RWPE1 (cell line): ENCODE measurements around the gene BBS1.
"Not testable (repeated sequence)": the region's sequence is repeated elsewhere in the genome, so short reads cannot be mapped to it uniquely, and the experiment has no call there.

ENCODE experiments used
- CTCF ChIA-PET: fragments of 350-600 bp; sonication (Branson Sonifier 250); formaldehyde crosslinking; extraction: SDS; loops from one replicate; lab custom pipeline; 2021; lab: Yijun Ruan, JAX
- POLR2A ChIA-PET: fragments of 400-600 bp; formaldehyde crosslinking; extraction: SDS; loops from one replicate; lab custom pipeline; 2020; ENCODE audit warnings: antibody characterized with exemption; ENCODE audit not compliant: low non-redundant PET; lab: Yijun Ruan, JAX
- DNase-seq: peaks from one replicate; pipeline ENCODE4 v3.0.0; 2012; ENCODE audit warnings: low spot score
- H3K27ac ChIP-seq: fragments of 450-650 bp; 2 replicates; pipeline ENCODE4 v1.5.1; 2017
- TF ChIP-seq, protein P1 (sequence below): fragments of 450-650 bp; conservative IDR thresholded peaks from 2 replicates; pipeline ENCODE4 v1.5.1; 2017; ENCODE audit warnings: low read depth, mild to moderate bottlenecking

BBS1 gene

DNA sequence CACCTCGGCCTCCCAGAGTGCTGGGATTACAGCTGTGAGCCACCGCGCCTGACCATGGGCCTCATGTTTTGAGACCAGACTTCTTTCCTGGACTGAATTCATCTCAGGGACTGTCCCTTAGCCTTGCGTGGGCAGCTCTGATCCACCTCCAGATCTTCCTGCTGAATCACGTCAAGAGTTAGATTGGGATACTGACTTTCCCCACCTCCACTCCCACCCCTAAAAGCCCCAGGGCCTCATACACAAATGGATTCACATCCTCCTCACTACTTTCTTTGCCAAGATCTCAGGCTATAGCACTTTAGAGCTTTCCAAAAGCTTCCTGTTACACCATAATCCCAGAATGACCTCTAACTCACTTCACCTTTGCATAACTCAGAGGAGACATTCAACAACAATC is 70.4 kb downstream of the BBS1 start:
- H3K27ac ChIP-seq = no peak overlapping the region
- TF ChIP-seq, protein P1, sequence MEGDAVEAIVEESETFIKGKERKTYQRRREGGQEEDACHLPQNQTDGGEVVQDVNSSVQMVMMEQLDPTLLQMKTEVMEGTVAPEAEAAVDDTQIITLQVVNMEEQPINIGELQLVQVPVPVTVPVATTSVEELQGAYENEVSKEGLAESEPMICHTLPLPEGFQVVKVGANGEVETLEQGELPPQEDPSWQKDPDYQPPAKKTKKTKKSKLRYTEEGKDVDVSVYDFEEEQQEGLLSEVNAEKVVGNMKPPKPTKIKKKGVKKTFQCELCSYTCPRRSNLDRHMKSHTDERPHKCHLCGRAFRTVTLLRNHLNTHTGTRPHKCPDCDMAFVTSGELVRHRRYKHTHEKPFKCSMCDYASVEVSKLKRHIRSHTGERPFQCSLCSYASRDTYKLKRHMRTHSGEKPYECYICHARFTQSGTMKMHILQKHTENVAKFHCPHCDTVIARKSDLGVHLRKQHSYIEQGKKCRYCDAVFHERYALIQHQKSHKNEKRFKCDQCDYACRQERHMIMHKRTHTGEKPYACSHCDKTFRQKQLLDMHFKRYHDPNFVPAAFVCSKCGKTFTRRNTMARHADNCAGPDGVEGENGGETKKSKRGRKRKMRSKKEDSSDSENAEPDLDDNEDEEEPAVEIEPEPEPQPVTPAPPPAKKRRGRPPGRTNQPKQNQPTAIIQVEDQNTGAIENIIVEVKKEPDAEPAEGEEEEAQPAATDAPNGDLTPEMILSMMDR = no peak
- POLR2A ChIA-PET = no interaction called here
- CTCF ChIA-PET = interaction anchor here (0.6 to 1.6 kb wide), 3 partner anchors 57 to 98 kb away, joined by 3 to 9 read pairs (median 5); no protein-coding TSS in a partner anchor
- DNase-seq = no peak

DNA sequence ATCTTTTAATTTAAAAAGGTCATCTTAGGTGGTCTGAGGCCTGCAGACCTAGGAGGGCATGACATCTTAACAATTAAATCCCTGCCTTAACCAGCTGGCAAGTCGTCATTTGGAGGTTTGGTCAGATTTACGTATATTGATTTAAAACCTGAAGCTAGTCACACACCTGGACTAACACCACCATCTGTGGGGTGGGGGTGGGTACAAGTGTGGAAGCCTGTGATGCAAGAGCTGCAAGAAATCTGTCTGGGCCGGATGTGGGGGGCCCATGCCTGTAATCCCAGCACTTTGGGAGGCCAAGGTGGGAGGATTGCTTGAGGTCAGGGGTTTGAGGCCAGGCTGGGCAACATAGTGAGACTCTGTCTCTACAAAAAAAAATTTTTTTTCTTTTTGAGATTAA is 70.8 kb downstream of the BBS1 start:
- H3K27ac ChIP-seq = no peak overlapping the region
- DNase-seq = no peak
- TF ChIP-seq, protein P1 = no peak
- ChIA-PET CTCF (interaction anchor here (0.6 to 1.1 kb wide), 2 partner anchors 57 to 90 kb away, joined by 3 to 5 read pairs; no protein-coding TSS in a partner anchor), POLR2A (no interaction called here)

DNA sequence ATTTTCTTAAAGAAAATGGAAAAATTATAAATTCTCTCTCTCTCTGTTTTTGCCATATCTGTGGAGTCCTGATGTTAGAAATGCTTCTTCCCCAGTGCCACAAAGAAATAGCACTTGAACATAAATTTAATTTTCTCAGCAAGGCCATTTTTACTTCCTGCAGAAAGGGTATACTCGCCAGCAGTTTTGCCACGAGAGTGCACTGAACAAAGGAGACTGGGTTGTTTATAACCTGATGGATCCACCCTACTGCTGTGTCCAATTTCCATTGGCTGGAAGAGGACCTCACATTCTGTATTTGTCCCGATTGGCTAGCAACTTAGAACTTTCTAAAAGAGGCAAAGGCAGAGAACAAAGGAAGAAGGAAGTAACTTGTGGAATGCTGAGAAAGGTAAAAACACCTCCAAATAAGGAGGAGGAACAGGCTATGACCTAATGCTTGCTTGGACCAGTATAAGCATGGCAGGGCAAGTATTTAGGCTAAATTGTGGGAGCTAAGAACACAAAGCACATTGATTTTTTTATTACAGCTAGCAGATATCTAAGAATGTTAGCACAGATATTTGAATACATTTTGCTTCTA is 72.2 kb downstream of the BBS1 start:
- DNase-seq, CTCF ChIA-PET, H3K27ac ChIP-seq, POLR2A ChIA-PET: not testable (repeated sequence)
